Panc1 (cell line): Measurements from ENCODE around the gene TRAF7.
"Not testable (repeated sequence)": the region's sequence is repeated elsewhere in the genome, so short reads cannot be mapped to it uniquely, and the experiment has no call there.

Experiments used
- CTCF ChIP-seq: fragments of 450-650 bp; IDR thresholded peaks from 2 replicates; pipeline ENCODE4 v1.5.1; 2017; ENCODE audit warnings: mild to moderate bottlenecking
- REST ChIP-seq, 2 experiments: IDR thresholded peaks; 2 replicates each; pipeline ENCODE4 v1.6.1; 2011 to 2012; ENCODE audit warnings: low read depth in 2 of 2, control low read depth in 1 of 2, low read length in 1 of 2, mild to moderate bottlenecking in 1 of 2, moderate library complexity in 1 of 2; ENCODE audit not compliant: insufficient read depth in 1 of 2

GRCh38 chr16:2114885-2115590 lies 40.5 kb upstream of the TRAF7 start:
- not testable (repeated sequence) for TF ChIP-seq CTCF; REST (IDR thresholded peaks at IDR 0.05; ENCODE audit: insufficient read depth in 1 of 2, low read depth in 2 of 2, low read length in 1 of 2)
